GM18951 (cell line): ENCODE results near the gene TOB2.

ENCODE experiments used
- POLR2A ChIP-seq: IDR thresholded peaks from 4 replicates; pipeline ENCODE4 v1.6.1; 2011; ENCODE audit warnings: mild to moderate bottlenecking; ENCODE audit not compliant: insufficient read length, insufficient read depth; ENCODE audit errors: extremely low read depth
- in situ Hi-C: fragments of 300-500 bp; cut with MboI; formaldehyde crosslinking; loops from one replicate; pipeline ENCODE4 v1.12.0; 2022; ENCODE audit warnings: low sequenced_read_pairs, mixed read lengths, inconsistent platforms; ENCODE audit not compliant: unreplicated experiment

Gene TOB2

GRCh38 chr22:41403532-41404318, 42.9 kb downstream of the TOB2 start:
- TF ChIP-seq POLR2A = no peak
- in situ Hi-C loops = loop anchor here (5.0 kb wide), 1 partner anchor 129 kb away; no protein-coding TSS in a partner anchor

DNA sequence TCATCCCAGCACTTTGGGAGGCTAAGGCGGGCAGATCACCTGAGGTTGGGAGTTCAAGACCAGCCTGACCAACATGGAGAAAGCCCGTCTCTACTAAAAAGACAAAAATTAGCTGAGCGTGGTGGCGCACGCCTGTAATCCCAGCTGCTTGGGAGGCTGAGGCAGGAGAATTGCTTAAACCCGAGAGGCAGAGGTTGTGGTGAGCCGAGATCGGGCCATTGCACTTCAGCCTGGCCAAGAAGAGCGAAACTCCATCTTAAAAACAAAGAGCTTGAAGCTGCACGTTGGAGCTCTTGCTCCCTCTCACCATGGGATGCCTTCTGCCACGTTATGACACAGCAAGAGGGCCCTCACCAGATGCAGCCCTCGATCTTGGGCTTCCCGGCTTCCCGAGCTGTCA, 43.8 kb downstream of the TOB2 start:
- in situ Hi-C loops = loop anchor here (5.0 kb wide), 1 partner anchor 129 kb away; no protein-coding TSS in a partner anchor

DNA sequence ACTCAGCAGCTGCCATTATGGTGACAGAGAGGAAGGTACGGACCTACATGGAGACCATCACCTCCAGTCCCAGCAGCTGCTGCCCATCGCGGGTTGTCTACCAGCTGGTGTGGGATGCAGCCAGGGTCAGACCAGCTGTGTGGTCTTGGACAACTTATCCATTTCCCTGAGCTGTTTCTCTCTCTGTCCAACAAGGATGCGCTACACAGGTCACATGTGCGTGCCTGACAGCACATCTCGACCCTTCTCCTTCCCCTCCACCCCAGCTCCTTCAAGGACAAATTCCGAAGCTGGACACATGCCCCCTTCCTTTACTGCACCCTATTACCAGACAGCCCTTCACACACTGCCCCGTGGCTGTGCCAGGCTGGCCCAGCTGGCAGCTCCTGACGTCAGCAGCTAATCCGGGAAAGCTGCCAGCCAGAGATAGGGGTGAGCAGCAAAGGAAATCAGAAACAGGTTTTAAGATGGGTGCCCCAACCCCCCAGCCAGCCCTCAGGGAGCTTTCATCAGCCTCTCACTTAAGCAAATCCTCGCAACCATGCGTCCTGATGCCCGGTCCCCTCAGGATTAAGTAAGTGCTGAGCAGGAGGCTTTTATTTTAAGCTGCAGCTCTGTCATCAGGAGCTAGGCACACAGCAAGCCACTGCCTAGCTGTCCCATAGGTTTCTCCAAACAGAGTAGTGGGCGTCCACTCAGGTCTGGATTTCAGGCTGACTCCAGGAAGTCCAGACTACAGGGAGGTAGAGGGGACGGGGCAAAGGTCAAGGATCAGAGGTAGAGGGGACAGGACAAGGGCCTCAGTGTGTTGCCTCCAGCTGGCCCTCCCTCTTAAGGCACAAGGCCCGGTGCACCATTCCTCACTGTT, 44.6 kb downstream of the TOB2 start:
- in situ Hi-C loops = loop anchor here (5.0 kb wide), 1 partner anchor 130 kb away; no protein-coding TSS in a partner anchor
- no peak for TF ChIP-seq POLR2A

DNA sequence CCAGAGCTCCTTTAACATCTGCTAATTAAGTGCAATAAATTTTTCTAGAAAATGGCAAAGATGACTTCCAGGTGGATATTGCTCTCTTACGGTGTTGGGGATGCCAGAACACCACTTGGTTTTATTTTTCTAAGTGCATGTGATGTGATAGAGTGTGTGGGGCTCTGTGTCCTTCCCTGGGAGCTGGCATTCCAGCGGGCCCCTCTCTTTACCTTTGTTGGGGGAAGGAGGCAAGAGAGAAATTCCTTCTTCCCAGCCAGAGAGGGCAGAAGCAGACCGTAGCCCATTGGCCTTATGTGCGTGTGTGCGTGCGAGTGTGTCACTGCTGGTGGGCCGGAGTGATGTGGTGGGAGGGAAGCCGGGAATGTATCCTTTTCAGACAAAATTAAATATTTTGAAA, 47.7 kb downstream of the TOB2 start:
- no peak for TF ChIP-seq POLR2A
- in situ Hi-C loops = no loop called here

- no peak for TF ChIP-seq POLR2A
- in situ Hi-C loops = no loop called here
Observed at GRCh38 chr22:41397143-41397811, 49.3 kb downstream of the TOB2 start.

GRCh38 chr22:41395531-41396240, 50.9 kb downstream of the TOB2 start:
- in situ Hi-C loops = no loop called here
- TF ChIP-seq POLR2A = no peak

- no peak for TF ChIP-seq POLR2A
- in situ Hi-C loops = no loop called here
Observed at GRCh38 chr22:41394012-41394356, 52.6 kb downstream of the TOB2 start.

GRCh38 chr22:41387341-41387740, 59.3 kb downstream of the TOB2 start:
- in situ Hi-C loops = no loop called here
- no peak for TF ChIP-seq POLR2A

- in situ Hi-C loops = no loop called here
- no peak for TF ChIP-seq POLR2A
Observed at GRCh38 chr22:41384128-41384527, 62.5 kb downstream of the TOB2 start.
